Mammary epithelial cell (primary cell): ENCODE results near the gene RITA1.
"Not testable (repeated sequence)": the region's sequence is repeated elsewhere in the genome, so short reads cannot be mapped to it uniquely, and the experiment has no call there.

ENCODE experiments used
- EZH2 ChIP-seq: IDR thresholded peaks from 2 replicates; pipeline ENCODE4 v1.6.1; 2012; ENCODE audit warnings: low read length, inconsistent platforms, borderline replicate concordance
- TF ChIP-seq, protein P1 (sequence below), 2 donors: IDR thresholded peaks in 1 of 2; conservative IDR thresholded peaks in 1 of 2; 2 replicates each; pipeline ENCODE4 v1.5.1; 2011 to 2012; ENCODE audit warnings: inconsistent platforms in 2 of 2, low read length in 2 of 2, mild to moderate bottlenecking in 2 of 2, control low read depth in 1 of 2, low read depth in 1 of 2; ENCODE audit not compliant: insufficient read depth in 1 of 2; ENCODE audit errors: extremely low read depth in 1 of 2

DNA sequence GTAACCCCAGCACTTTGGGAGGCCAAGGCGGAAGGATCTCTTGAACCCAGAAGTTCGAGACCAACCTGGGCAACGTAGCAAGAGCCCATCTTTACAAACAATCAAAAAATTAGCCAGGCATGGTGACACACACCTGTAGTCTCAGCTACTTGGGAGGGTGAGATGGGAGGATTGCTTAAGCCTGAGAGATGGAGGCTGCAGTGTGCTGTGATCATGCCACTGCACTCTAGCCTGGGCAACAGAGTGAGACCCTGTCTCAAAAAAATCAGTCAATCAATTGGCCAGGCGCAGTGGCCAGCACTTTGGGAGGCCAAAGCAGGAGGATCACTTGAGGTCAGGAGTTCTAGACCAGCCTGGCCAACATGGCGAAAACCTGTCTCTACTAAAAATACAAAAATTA is 21.3 kb downstream of the RITA1 start:
- TF ChIP-seq, protein P1, sequence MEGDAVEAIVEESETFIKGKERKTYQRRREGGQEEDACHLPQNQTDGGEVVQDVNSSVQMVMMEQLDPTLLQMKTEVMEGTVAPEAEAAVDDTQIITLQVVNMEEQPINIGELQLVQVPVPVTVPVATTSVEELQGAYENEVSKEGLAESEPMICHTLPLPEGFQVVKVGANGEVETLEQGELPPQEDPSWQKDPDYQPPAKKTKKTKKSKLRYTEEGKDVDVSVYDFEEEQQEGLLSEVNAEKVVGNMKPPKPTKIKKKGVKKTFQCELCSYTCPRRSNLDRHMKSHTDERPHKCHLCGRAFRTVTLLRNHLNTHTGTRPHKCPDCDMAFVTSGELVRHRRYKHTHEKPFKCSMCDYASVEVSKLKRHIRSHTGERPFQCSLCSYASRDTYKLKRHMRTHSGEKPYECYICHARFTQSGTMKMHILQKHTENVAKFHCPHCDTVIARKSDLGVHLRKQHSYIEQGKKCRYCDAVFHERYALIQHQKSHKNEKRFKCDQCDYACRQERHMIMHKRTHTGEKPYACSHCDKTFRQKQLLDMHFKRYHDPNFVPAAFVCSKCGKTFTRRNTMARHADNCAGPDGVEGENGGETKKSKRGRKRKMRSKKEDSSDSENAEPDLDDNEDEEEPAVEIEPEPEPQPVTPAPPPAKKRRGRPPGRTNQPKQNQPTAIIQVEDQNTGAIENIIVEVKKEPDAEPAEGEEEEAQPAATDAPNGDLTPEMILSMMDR (conservative IDR thresholded peaks at IDR 0.05 in 1 of 2, IDR thresholded peaks at IDR 0.05 in 1 of 2; ENCODE audit: extremely low read depth in 1 of 2, insufficient read depth in 1 of 2, low read depth in 1 of 2, low read length in 2 of 2), result not testable (repeated sequence)
- TF ChIP-seq EZH2, result not testable (repeated sequence)
